HFFc6 (cell line): ENCODE data around the gene NR1H4. TPM values are rescaled to one million over a fixed set of nuclear protein-coding genes. Genes with fewer than 3 reads are reported as not detected.

Source experiments
- DNase-seq: peaks from one replicate; pipeline ENCODE4 v3.0.0-alpha.2; 2018
- H3K27ac Mint-ChIP-seq: 2 replicates; pipeline ENCODE4 v1.8.0; 2020; ENCODE audit warnings: mild to moderate bottlenecking, mixed read lengths
- H3K27me3 Mint-ChIP-seq: 2 replicates; pipeline ENCODE4 v1.8.0; 2021; ENCODE audit warnings: mild to moderate bottlenecking, moderate library complexity, mixed read lengths; ENCODE audit not compliant: insufficient read depth
- H3K36me3 Mint-ChIP-seq: 2 replicates; pipeline ENCODE4 v1.8.0; 2021; ENCODE audit warnings: low read depth, mixed read lengths
- H3K4me1 Mint-ChIP-seq: 2 replicates; pipeline ENCODE4 v1.8.0; 2020; ENCODE audit warnings: low read depth, mixed read lengths
- H3K4me3 Mint-ChIP-seq: 2 replicates; pipeline ENCODE4 v1.8.0; 2020; ENCODE audit warnings: mild to moderate bottlenecking, moderate library complexity, mixed read lengths
- H3K9me3 Mint-ChIP-seq: 2 replicates; pipeline ENCODE4 v1.8.0; 2020; ENCODE audit warnings: mild to moderate bottlenecking, mixed read lengths
- CTCF ChIP-seq: fragments of 200-600 bp; sonication (generic); IDR thresholded peaks from 2 replicates; pipeline ENCODE4 v1.5.0; 2021; ENCODE audit warnings: antibody characterized with exemption, mild to moderate bottlenecking
- total RNA-seq, 6 experiments: library from RNA; stranded (reverse); fragmentation: NEBNext Ultra II Directional; extraction: Animal tissue kit (Norgen Biotek cat#: 25700); gene quantifications; 2 replicates in 1 of 6; 3 replicates in 5 of 6; pipeline ENCODE4 v1.2.3, GENCODE V29; 2021

The NR1H4 gene
- total RNA-seq, 6 experiments from 2014 or later = not detected

GRCh38 chr12:100484183-100484886 lies 10.7 kb downstream of the NR1H4 start:
- H3K4me3 Mint-ChIP-seq = no peak overlapping the region
- no peaks in the 10 kb centered on the region for H3K27me3 Mint-ChIP-seq
- peaks cover 24% of the 10 kb centered on the region for H3K9me3 Mint-ChIP-seq
- no peak for DNase-seq
- H3K36me3 Mint-ChIP-seq = no peaks in the 10 kb centered on the region
- H3K27ac Mint-ChIP-seq = no peak overlapping the region
- no peaks in the 10 kb centered on the region for H3K4me1 Mint-ChIP-seq
- TF ChIP-seq CTCF = no peak

- no peak overlapping the region for H3K27ac Mint-ChIP-seq
- no peak overlapping the region for H3K4me3 Mint-ChIP-seq
- H3K9me3 Mint-ChIP-seq = peaks cover 21% of the 10 kb centered on the region
- no peaks in the 10 kb centered on the region for H3K36me3 Mint-ChIP-seq
- no peak for DNase-seq
- H3K4me1 Mint-ChIP-seq = no peaks in the 10 kb centered on the region
- no peak for TF ChIP-seq CTCF
- no peaks in the 10 kb centered on the region for H3K27me3 Mint-ChIP-seq
Observed at GRCh38 chr12:100484891-100485471, 11.3 kb downstream of the NR1H4 start.

- no peaks in the 10 kb centered on the region for H3K36me3 Mint-ChIP-seq
- no peaks in the 10 kb centered on the region for H3K4me1 Mint-ChIP-seq
- DNase-seq = no peak
- H3K27me3 Mint-ChIP-seq = no peaks in the 10 kb centered on the region
- no peak for TF ChIP-seq CTCF
- peaks cover 17% of the 10 kb centered on the region for H3K9me3 Mint-ChIP-seq
- H3K27ac Mint-ChIP-seq = no peak overlapping the region
- no peak overlapping the region for H3K4me3 Mint-ChIP-seq
Observed at GRCh38 chr12:100485983-100486382, 12.3 kb downstream of the NR1H4 start.

- DNase-seq = no peak
- Mint-ChIP-seq H3K4me1 (no peaks in the 10 kb centered on the region), H3K4me3 (no peak overlapping the region), H3K36me3 (no peaks in the 10 kb centered on the region), H3K27me3 (no peaks in the 10 kb centered on the region; the same call in 1 of the 2 replicates), H3K9me3 (peaks cover 5% of the 10 kb centered on the region; the same call in 1 of the 2 replicates), H3K27ac (no peak overlapping the region)
- no peak for TF ChIP-seq CTCF
Observed at GRCh38 chr12:100489251-100489820, 15.7 kb downstream of the NR1H4 start.

GRCh38 chr12:100490056-100490455 lies 16.4 kb downstream of the NR1H4 start:
- no peak for TF ChIP-seq CTCF
- H3K4me3 Mint-ChIP-seq = no peak overlapping the region
- no peak for DNase-seq
- peaks cover 5% of the 10 kb centered on the region; the same call in 1 of the 2 replicates for H3K9me3 Mint-ChIP-seq
- H3K36me3 Mint-ChIP-seq = no peaks in the 10 kb centered on the region
- no peak overlapping the region for H3K27ac Mint-ChIP-seq
- H3K4me1 Mint-ChIP-seq = no peaks in the 10 kb centered on the region
- no peaks in the 10 kb centered on the region; the same call in 1 of the 2 replicates for H3K27me3 Mint-ChIP-seq
